OCI-LY3 (cell line): Measurements from ENCODE around the gene URI1.
A peak's percentile ranks its signal among the peaks of the same experiment; 100 is the strongest.

Source experiments
- EZH2phosphoT487 ChIP-seq: fragments of 200-600 bp; shearing (Covaris generic); IDR thresholded peaks from 2 replicates; pipeline ENCODE4 v1.6.1; 2018; ENCODE audit warnings: antibody characterized with exemption, mixed run types, low read depth
- TF ChIP-seq, protein P1 (sequence below): fragments of 200-600, 300-600 bp; sonication (generic); IDR thresholded peaks from 2 replicates; pipeline ENCODE4 v1.5.1; 2014; ENCODE audit warnings: antibody characterized with exemption, low read length, low read depth

DNA sequence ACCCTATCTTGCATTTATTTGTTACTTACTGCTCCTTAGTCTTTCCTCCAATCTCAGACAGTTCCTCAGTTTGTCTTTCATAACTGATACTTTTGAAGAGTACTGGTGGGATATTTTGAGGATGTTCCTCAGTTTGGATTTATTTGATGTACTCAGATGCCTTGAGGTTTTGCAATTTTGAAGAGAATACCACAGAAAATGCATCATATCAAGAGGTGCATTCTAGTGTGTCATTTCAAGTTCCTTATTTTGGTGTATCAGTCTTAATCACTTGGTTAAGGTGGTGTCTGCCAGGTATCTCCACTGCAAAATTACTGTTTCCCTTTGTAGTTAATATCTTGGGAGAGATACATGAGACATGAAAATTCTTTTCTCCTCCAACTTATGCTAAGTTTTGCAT, 75.1 kb downstream of the URI1 start:
- peak; percentile 49; the same call in 1 of the 2 replicates for TF ChIP-seq EZH2phosphoT487
- TF ChIP-seq, protein P1, sequence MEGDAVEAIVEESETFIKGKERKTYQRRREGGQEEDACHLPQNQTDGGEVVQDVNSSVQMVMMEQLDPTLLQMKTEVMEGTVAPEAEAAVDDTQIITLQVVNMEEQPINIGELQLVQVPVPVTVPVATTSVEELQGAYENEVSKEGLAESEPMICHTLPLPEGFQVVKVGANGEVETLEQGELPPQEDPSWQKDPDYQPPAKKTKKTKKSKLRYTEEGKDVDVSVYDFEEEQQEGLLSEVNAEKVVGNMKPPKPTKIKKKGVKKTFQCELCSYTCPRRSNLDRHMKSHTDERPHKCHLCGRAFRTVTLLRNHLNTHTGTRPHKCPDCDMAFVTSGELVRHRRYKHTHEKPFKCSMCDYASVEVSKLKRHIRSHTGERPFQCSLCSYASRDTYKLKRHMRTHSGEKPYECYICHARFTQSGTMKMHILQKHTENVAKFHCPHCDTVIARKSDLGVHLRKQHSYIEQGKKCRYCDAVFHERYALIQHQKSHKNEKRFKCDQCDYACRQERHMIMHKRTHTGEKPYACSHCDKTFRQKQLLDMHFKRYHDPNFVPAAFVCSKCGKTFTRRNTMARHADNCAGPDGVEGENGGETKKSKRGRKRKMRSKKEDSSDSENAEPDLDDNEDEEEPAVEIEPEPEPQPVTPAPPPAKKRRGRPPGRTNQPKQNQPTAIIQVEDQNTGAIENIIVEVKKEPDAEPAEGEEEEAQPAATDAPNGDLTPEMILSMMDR, result no peak
